Mesendoderm (in vitro differentiated cells): ENCODE results near the gene FIBP.

Experiments
- DNase-seq: peaks from one replicate; pipeline ENCODE4 v3.0.0; 2013
- H2AK5ac ChIP-seq: 2 replicates; pipeline ENCODE4 v1.6.1; 2013; ENCODE audit warnings: low read length, inconsistent platforms
- H2BK120ac ChIP-seq: 2 replicates; pipeline ENCODE4 v1.6.1; 2013; ENCODE audit warnings: low read depth, mild to moderate bottlenecking, low read length, moderate library complexity, mixed read lengths
- H2BK15ac ChIP-seq: replicated peaks from 2 replicates; pipeline ENCODE4 v1.6.1; 2013; ENCODE audit warnings: low read depth, mild to moderate bottlenecking, moderate library complexity
- H2BK5ac ChIP-seq: 2 replicates; pipeline ENCODE4 v1.6.1; 2013; ENCODE audit warnings: low read length, inconsistent platforms
- H3K18ac ChIP-seq: 2 replicates; pipeline ENCODE4 v1.6.1; 2013; ENCODE audit warnings: mild to moderate bottlenecking, low read length, mixed read lengths
- H3K23ac ChIP-seq: one replicate; pipeline ENCODE4 v1.6.1; 2013; ENCODE audit warnings: low read length
- H3K27ac ChIP-seq: 2 replicates; pipeline ENCODE4 v1.5.1; 2013; ENCODE audit warnings: low read depth, mild to moderate bottlenecking, inconsistent platforms, low read length, moderate library complexity
- H3K27me3 ChIP-seq: 2 replicates; pipeline ENCODE4 v1.6.1; 2013; ENCODE audit warnings: low read length, control low read depth, mild to moderate bottlenecking, inconsistent platforms; ENCODE audit not compliant: insufficient read depth, poor library complexity
- H3K36me3 ChIP-seq: 2 replicates; pipeline ENCODE4 v1.6.1; 2013; ENCODE audit warnings: low read length, inconsistent platforms; ENCODE audit not compliant: control insufficient read depth, insufficient read depth
- H3K4ac ChIP-seq: one replicate; pipeline ENCODE4 v1.6.1; 2013; ENCODE audit warnings: low read depth, mild to moderate bottlenecking, low read length, moderate library complexity
- H3K4me1 ChIP-seq: 2 replicates; pipeline ENCODE4 v1.6.1; 2013; ENCODE audit warnings: low read depth, low read length, inconsistent platforms; ENCODE audit not compliant: control insufficient read depth
- H3K4me2 ChIP-seq: 2 replicates; pipeline ENCODE4 v1.6.1; 2013; ENCODE audit warnings: low read length
- H3K4me3 ChIP-seq: 2 replicates; pipeline ENCODE4 v1.5.1; 2013; ENCODE audit warnings: mild to moderate bottlenecking, low read length
- H3K56ac ChIP-seq: one replicate; pipeline ENCODE4 v1.6.1; 2013; ENCODE audit warnings: low read length
- H3K79me1 ChIP-seq: 2 replicates; pipeline ENCODE4 v1.6.1; 2013; ENCODE audit warnings: low read length, inconsistent platforms
- H3K79me2 ChIP-seq: 2 replicates; pipeline ENCODE4 v1.6.1; 2013; ENCODE audit warnings: mild to moderate bottlenecking, low read length; ENCODE audit not compliant: control insufficient read depth, insufficient read depth
- H3K9ac ChIP-seq: 2 replicates; pipeline ENCODE4 v1.6.1; 2013; ENCODE audit warnings: low read length, inconsistent platforms
- H4K5ac ChIP-seq: one replicate; pipeline ENCODE4 v1.6.1; 2013; ENCODE audit warnings: low read length
- H4K8ac ChIP-seq: one replicate; pipeline ENCODE4 v1.6.1; 2013; ENCODE audit warnings: low read depth, mild to moderate bottlenecking, control low read depth, low read length, moderate library complexity
- WGBS: extraction: QIAGEN DNeasy Blood & Tissue Kit; methylation state at CpG from one replicate; pipeline ENCODE4 v1.1.7; 2013; ENCODE audit warnings: low lambda C conversion rate, missing lambda C conversion rate; ENCODE audit not compliant: insufficient coverage; ENCODE audit errors: extremely low coverage; 5-methylcytosine and 5-hydroxymethylcytosine counted together

The FIBP gene

GRCh38 chr11:65917077-65917433, 28.8 kb upstream of the FIBP start:
- Histone ChIP-seq H4K8ac (no peak overlapping the region), H3K23ac (no peak overlapping the region), H2BK15ac (no peak overlapping the region), H4K5ac (no peak overlapping the region), H3K4me1 (peaks cover 3% of the 10 kb centered on the region), H3K56ac (peak overlapping the region; percentile 96), H3K4me2 (no peak overlapping the region), H3K27ac (no peak overlapping the region), H3K4ac (no peak overlapping the region), H3K9ac (peak overlapping the region; percentile 21), H2BK5ac (no peak overlapping the region), H2BK120ac (no peak overlapping the region), H2AK5ac (no peak overlapping the region), H3K4me3 (no peak overlapping the region), H3K36me3 (no peaks in the 10 kb centered on the region), H3K27me3 (no peaks in the 10 kb centered on the region), H3K18ac (no peak overlapping the region), H3K79me2 (peaks cover 8% of the 10 kb centered on the region), H3K79me1 (peaks cover 17% of the 10 kb centered on the region)
- DNase-seq = no peak
- no CpG with 5 or more reads among the region's 3 CpGs for WGBS

DNA sequence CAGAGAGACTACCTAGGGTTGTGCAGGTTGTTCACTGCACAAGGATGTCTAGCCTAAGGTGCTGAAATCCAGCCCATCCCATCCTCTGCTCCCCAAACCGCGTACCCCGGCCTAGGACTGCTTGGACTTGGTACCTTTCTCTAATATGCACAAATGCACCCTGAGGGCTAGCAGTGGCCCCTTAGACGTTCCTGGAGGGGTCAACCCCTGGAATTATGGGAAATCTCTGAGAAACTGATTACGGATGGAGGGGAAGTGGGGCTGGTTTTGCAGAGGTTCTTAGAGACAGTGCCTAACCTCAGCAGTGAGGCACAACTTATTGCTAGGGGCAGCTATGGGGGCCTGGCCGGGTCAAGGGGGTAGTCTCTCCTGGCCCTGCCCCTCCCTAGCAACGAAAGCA, 28.1 kb upstream of the FIBP start:
- Histone ChIP-seq H3K27me3 (no peaks in the 10 kb centered on the region), H2BK120ac (no peak overlapping the region), H3K36me3 (no peaks in the 10 kb centered on the region), H3K4me3 (no peak overlapping the region), H3K9ac (no peak overlapping the region), H2AK5ac (no peak overlapping the region), H2BK15ac (no peak overlapping the region), H3K79me2 (peaks cover 8% of the 10 kb centered on the region), H3K56ac (no peak overlapping the region), H3K4me1 (peaks cover 5% of the 10 kb centered on the region), H3K4ac (no peak overlapping the region), H3K79me1 (peaks cover 17% of the 10 kb centered on the region), H2BK5ac (no peak overlapping the region), H4K5ac (no peak overlapping the region), H3K27ac (no peak overlapping the region), H3K18ac (no peak overlapping the region), H3K4me2 (no peak overlapping the region), H3K23ac (no peak overlapping the region), H4K8ac (no peak overlapping the region)
- no peak for DNase-seq
- no CpG with 5 or more reads among the region's 7 CpGs for WGBS

DNA sequence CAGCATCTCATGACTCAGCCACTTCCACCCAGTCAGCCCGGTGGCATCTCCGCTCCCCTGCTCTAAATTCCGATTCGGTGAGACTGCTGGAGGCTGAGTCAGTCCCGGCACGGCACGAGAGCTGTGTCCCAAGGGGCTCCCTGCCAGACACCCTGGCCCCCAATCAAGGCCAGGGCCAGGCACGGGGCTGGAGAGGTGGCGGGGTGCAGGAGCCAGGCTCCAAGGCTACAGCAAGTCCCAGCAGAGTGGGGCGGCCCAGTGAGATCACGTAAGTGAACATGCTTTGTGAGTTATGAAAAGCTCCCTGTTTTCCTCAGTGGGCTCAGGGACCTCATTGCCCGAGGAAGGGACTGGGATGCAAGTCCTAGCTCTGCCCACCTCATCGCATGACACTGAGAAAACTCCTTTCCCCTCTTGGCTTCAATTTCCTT, 27.6 kb upstream of the FIBP start:
- Histone ChIP-seq H3K56ac (peak overlapping the region; percentile 65), H3K27me3 (no peaks in the 10 kb centered on the region), H4K8ac (no peak overlapping the region), H3K4ac (no peak overlapping the region), H4K5ac (no peak overlapping the region), H2BK5ac (no peak overlapping the region), H3K4me2 (no peak overlapping the region), H3K23ac (no peak overlapping the region), H2BK120ac (no peak overlapping the region), H2BK15ac (no peak overlapping the region), H3K79me2 (peaks cover 8% of the 10 kb centered on the region), H3K9ac (peak overlapping the region; percentile 44), H2AK5ac (no peak overlapping the region), H3K18ac (no peak overlapping the region), H3K79me1 (peaks cover 17% of the 10 kb centered on the region), H3K27ac (peak overlapping the region; percentile 47), H3K4me1 (peaks cover 5% of the 10 kb centered on the region), H3K4me3 (no peak overlapping the region), H3K36me3 (no peaks in the 10 kb centered on the region)
- DNase-seq = peak; percentile 95
- WGBS = no CpG with 5 or more reads among the region's 13 CpGs

- Histone ChIP-seq H3K4me2 (no peak overlapping the region), H2AK5ac (peak overlapping the region; percentile 6), H2BK15ac (no peak overlapping the region), H3K23ac (no peak overlapping the region), H2BK120ac (no peak overlapping the region), H2BK5ac (no peak overlapping the region), H3K79me1 (peaks cover 16% of the 10 kb centered on the region), H3K9ac (no peak overlapping the region), H3K4me3 (no peak overlapping the region), H3K4ac (no peak overlapping the region), H3K4me1 (peaks cover 5% of the 10 kb centered on the region), H3K18ac (no peak overlapping the region), H3K56ac (peak overlapping the region; percentile 71), H4K5ac (no peak overlapping the region), H3K27me3 (no peaks in the 10 kb centered on the region), H3K36me3 (no peaks in the 10 kb centered on the region), H4K8ac (no peak overlapping the region), H3K79me2 (peaks cover 8% of the 10 kb centered on the region), H3K27ac (peak overlapping the region; percentile 21)
- no CpG with 5 or more reads among the region's 10 CpGs for WGBS
- DNase-seq = no peak
These were observed 27.0 kb upstream of the FIBP start for GRCh38 chr11:65915101-65915820.

DNA sequence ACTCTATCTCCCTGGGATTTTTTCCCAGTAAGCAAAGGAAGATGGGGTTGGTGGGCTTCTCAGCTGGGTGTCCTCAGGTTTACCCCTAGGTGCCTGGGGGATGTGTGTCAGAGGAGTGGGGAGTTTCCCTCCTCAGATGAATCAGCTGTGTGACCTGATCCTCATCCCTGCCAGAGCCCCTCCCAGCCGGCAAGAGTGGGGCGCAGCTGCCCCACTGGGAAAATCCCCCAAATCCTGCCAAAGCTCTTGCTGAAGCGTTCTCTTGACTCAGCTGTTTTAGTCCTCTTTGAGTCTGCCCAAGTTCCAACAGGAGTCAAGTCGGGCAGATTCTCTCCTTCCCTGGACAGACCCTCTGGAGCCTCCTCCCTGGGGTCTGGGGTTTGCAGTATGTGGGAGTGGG, 24.6 kb upstream of the FIBP start:
- Histone ChIP-seq H2BK120ac (no peak overlapping the region), H2BK15ac (no peak overlapping the region), H3K79me2 (peaks cover 3% of the 10 kb centered on the region), H3K79me1 (peaks cover 7% of the 10 kb centered on the region), H3K4ac (no peak overlapping the region), H3K36me3 (no peaks in the 10 kb centered on the region), H2AK5ac (no peak overlapping the region), H3K9ac (no peak overlapping the region), H3K18ac (no peak overlapping the region), H3K23ac (no peak overlapping the region), H3K4me1 (peaks cover 2% of the 10 kb centered on the region), H3K27me3 (no peaks in the 10 kb centered on the region), H3K27ac (no peak overlapping the region), H3K4me3 (no peak overlapping the region), H4K5ac (no peak overlapping the region), H3K4me2 (no peak overlapping the region), H2BK5ac (no peak overlapping the region), H3K56ac (no peak overlapping the region), H4K8ac (no peak overlapping the region)
- DNase-seq = no peak
- WGBS = no CpG with 5 or more reads among the region's 4 CpGs
